Subcutaneous abdominal adipose tissue (tissue), 5 donors: Measurements from ENCODE around the gene PPP3CA.

ENCODE experiments used
- H3K27ac ChIP-seq: one replicate; pipeline ENCODE4 v1.7.0; 2013; ENCODE audit warnings: low read depth, mild to moderate bottlenecking, inconsistent platforms, low read length, moderate library complexity
- H3K27me3 ChIP-seq, 5 donors: one replicate each; pipeline ENCODE4 v1.7.0; 2013; ENCODE audit warnings: low read length in 5 of 5, inconsistent platforms in 1 of 5; ENCODE audit not compliant: control insufficient read depth in 5 of 5, insufficient read depth in 4 of 5
- H3K36me3 ChIP-seq, 5 donors: one replicate each; pipeline ENCODE4 v1.7.0; 2013; ENCODE audit warnings: low read length in 5 of 5; ENCODE audit not compliant: control insufficient read depth in 5 of 5, insufficient read depth in 5 of 5
- H3K4me1 ChIP-seq, 5 donors: one replicate each; pipeline ENCODE4 v1.7.0; 2013; ENCODE audit warnings: low read length in 5 of 5, mild to moderate bottlenecking in 3 of 5, moderate library complexity in 1 of 5; ENCODE audit not compliant: control insufficient read depth in 5 of 5, insufficient read depth in 5 of 5
- H3K4me3 ChIP-seq, 5 donors: one replicate each; pipeline ENCODE4 v1.7.0; 2013; ENCODE audit warnings: low read length in 5 of 5, low read depth in 1 of 5
- H3K9ac ChIP-seq, 5 donors: one replicate each; pipeline ENCODE4 v1.7.0; 2013; ENCODE audit warnings: low read length in 5 of 5, mild to moderate bottlenecking in 4 of 5, moderate library complexity in 3 of 5
- H3K9me3 ChIP-seq, 5 donors: one replicate each; pipeline ENCODE4 v1.7.0; 2013; ENCODE audit warnings: low read length in 5 of 5; ENCODE audit not compliant: control insufficient read depth in 5 of 5
- donor health status: healthy.
- donor health status: healthy.
- donor health status: healthy.
- donor health status: healthy.
- donor health status: healthy.

Gene PPP3CA

DNA sequence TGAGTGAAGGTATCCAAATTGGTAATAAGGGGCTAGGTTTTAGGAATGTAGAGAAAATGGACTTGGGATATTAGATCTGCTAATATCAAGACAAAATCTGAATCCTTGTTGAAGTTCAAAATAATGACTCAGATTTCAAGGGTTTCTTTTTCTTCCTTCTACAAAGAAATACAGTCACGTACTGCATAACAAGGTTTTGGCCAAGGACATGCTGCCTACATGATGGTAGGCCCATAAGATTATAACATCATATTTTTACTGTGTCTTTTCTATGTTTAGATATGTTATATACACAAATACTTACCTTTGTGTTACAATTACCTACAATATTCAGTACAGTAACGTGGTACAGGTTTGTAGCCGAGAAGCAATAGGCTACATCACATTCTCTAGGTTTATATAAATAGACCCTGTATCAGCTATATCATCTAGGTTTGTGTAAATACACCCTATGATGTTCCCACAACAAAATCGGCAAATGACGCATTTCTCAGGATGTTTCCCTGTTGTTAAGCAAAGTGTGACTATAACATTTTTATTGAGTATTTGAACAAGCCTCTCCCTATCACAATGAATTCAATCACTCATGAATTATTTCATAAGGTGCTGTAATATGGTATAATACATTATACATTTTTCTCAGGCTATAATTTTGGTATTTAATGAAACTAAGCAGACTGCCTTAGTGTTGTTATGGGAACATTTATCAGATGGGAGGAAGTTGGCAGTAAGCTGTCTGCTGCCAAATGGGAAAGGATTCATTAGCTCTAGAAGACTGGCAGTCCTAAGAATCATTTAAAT, 186.3 kb downstream of the PPP3CA start:
- H3K27ac ChIP-seq, result no peak overlapping the region
- H3K27me3 ChIP-seq, result no peaks in the 10 kb centered on the region
- no peaks in the 10 kb centered on the region for H3K9me3 ChIP-seq
- H3K9ac ChIP-seq, result no peak overlapping the region
- H3K4me3 ChIP-seq, result no peak overlapping the region
- H3K36me3 ChIP-seq, result no peaks in the 10 kb centered on the region
- peaks cover 0 to 14% (median 12%) of the 10 kb centered on the region in 5 donors for H3K4me1 ChIP-seq

DNA sequence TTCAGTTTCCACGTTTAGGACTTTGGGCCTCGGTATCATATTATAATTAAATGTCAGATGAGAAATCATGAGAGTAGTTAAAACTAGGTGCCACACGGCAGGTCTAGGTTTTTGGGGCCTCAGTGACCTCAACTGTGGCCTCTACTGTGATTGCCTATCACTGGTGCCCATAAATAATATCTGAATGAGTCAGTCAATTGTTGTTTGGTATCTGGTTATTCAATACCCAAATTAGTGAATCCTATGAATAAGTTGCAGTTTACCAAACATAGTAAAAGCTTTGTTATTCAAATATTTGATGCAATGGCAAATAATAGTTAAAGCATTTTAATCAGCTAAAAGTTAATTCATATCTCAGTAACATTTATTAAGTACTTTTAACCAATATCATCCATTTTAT, 188.8 kb downstream of the PPP3CA start:
- Histone ChIP-seq H3K27ac (no peak overlapping the region), H3K27me3 (no peaks in the 10 kb centered on the region), H3K4me3 (no peak overlapping the region), H3K9ac (no peak overlapping the region), H3K36me3 (no peaks in the 10 kb centered on the region), H3K4me1 (peaks cover 0 to 14% (median 10%) of the 10 kb centered on the region in 5 donors), H3K9me3 (no peaks in the 10 kb centered on the region)

DNA sequence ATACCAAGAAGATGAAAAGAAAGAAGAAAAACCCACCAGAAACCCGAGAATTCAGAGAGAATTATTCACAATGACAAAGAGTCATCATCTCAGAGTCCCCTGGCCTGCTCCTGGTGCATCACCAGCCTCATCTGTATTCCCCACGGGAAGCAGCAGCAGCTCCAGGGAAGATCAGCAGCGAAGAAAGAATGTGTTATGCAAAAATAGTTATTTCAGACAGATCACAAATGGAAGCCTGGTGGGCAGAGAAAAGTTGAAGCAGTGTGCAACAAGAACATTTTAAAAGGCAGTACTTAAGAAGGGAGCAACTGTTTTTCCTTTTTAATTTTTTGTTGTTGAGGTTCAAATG, 189.2 kb downstream of the PPP3CA start:
- H3K4me3 ChIP-seq, result no peak overlapping the region
- no peaks in the 10 kb centered on the region for H3K9me3 ChIP-seq
- H3K27me3 ChIP-seq, result no peaks in the 10 kb centered on the region
- no peak overlapping the region for H3K9ac ChIP-seq
- no peak overlapping the region for H3K27ac ChIP-seq
- H3K4me1 ChIP-seq, result peaks cover 0 to 14% (median 10%) of the 10 kb centered on the region in 5 donors
- no peaks in the 10 kb centered on the region for H3K36me3 ChIP-seq

DNA sequence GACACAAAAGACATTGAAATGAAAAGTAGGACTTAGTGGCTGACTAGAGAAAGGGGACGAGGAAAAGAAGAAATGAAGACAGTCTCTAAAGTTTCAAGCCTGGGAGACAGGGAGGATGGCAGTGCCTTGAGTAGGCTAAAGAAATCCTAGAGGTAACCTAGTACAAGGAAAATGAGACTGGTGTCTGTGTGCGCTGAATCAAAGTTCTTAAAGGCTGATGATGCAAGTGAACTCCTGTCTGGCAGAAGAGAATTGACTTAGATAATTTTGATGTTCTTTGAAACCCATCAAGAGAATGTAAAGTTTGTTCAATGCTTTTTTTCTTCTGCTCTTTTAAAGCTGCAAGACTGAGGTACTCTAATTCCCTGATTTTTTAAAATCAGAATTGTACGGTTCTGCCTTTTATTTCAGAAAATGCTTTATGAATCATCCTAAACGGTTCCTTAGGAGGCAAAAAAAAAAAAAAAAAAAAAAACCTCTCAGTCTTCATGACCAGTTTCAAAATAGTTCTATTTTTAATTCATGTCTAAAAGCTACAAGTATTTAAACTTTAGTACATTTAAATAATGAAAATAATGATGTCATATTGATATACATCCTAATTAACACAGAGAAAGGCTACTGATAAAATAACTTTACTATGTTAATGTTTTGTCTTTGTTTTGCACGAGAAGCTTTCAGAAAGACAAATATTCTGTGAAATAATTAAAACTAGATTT, 189.8 kb downstream of the PPP3CA start:
- Histone ChIP-seq H3K4me3 (no peak overlapping the region), H3K4me1 (peaks cover 0 to 14% (median 10%) of the 10 kb centered on the region in 5 donors), H3K9ac (no peak overlapping the region)

DNA sequence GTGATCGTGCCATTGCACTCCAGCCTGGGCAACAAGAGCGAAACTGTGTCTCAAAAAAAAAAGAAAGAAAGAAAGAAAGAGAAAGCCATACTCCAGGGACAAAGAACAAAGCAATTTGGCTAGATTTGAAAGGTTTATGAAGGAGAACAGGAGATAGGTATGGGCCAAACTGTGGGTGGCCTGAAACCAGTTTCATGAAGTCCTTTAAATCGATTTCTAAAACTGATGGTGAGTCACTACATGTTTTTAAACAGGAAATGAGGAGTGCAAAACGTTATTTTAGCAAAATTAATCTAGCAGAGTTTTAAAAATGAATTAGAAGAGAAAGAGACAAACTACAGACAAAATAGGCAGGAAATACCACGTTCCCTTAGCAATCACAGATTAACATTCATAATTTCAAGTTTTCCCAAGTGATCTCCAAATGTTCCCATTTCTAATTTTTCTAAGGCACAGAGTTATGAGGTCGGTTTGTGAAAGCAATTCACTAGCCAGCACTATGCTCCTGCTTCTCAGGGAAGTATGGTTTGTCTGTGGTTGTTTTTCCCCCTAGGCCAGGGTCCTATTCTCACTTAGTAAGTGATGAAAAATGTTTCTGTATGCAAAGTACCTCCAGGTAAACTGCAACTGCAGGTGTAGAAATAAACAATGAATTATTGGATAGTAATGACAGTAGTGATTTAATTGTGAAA, 190.6 kb downstream of the PPP3CA start:
- Histone ChIP-seq H3K36me3 (no peaks in the 10 kb centered on the region), H3K4me3 (no peak overlapping the region), H3K4me1 (peaks cover 0 to 14% (median 10%) of the 10 kb centered on the region in 5 donors), H3K27ac (no peak overlapping the region), H3K9me3 (no peaks in the 10 kb centered on the region), H3K27me3 (no peaks in the 10 kb centered on the region), H3K9ac (no peak overlapping the region)

More for the DNA sequence above, 189.8 kb downstream of the PPP3CA start:
- H3K27ac ChIP-seq, result no peak overlapping the region
- H3K27me3 ChIP-seq, result no peaks in the 10 kb centered on the region
- no peaks in the 10 kb centered on the region for H3K36me3 ChIP-seq
- no peaks in the 10 kb centered on the region for H3K9me3 ChIP-seq

DNA sequence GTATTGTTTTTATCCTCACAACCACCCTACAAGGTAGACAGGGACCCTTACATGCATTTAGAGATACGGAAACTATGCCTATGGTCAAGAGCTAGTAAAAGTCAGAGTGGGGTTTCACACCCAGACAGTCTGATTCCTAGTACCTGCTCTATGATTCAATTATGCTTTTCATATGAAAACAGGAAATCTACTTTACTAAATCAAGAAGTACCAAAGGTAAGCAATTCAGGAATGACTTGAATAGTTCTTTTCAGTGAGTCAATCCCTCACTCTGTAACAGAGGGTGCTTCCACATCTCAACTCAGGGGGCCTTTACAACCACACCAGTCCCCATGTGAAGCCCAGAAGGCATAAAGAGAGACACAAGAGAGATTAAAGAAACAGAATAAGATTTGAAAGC, 191.4 kb downstream of the PPP3CA start:
- no peak overlapping the region for H3K9ac ChIP-seq
- H3K27me3 ChIP-seq, result no peaks in the 10 kb centered on the region
- H3K27ac ChIP-seq, result no peak overlapping the region
- H3K4me1 ChIP-seq, result peaks cover 0 to 14% (median 10%) of the 10 kb centered on the region in 5 donors
- no peaks in the 10 kb centered on the region for H3K36me3 ChIP-seq
- H3K9me3 ChIP-seq, result no peaks in the 10 kb centered on the region
- no peak overlapping the region for H3K4me3 ChIP-seq

DNA sequence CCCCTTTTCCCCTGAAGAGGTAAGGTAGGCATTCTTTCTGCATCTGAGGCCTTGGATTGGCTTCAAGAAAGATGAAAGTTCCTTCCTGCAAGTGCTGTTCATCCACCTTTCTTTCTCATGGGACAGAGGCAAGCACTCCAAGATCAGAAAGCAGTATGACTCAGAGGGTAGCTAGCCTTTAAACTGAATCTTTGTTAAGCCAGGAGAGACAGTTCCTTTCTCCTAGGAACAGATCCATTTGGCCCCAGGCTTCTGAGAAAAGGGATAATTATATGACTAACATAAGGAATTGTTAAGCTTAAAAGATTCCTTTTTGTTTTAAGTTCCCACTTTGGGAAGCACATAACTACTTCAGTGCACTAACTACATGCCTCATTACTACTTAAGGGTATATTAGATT, 192.0 kb downstream of the PPP3CA start:
- no peaks in the 10 kb centered on the region for H3K36me3 ChIP-seq
- peaks cover 0 to 14% (median 10%) of the 10 kb centered on the region in 5 donors for H3K4me1 ChIP-seq
- H3K4me3 ChIP-seq, result no peak overlapping the region
- no peak overlapping the region for H3K27ac ChIP-seq
- H3K9ac ChIP-seq, result no peak overlapping the region
- H3K9me3 ChIP-seq, result no peaks in the 10 kb centered on the region
- no peaks in the 10 kb centered on the region for H3K27me3 ChIP-seq

DNA sequence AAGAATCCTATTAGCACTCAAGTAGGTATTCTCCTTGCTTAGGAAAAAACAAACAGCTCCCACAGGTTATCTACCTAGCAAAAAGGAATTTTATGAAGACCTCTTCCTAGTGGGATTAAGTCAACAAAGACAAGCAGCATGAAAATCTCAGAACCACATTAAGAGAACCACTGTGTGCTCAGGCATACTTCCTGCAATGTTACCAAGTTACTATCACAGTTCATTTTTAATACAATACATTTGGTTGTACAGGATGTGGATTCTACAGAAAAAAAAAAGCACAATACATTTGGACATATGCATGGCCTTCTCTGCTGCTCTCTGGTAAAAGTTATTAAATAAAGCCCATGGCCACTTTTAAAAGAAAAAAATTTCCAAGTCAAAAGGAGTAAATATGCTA, 193.7 kb downstream of the PPP3CA start:
- H3K4me3 ChIP-seq, result no peak overlapping the region
- no peak overlapping the region for H3K9ac ChIP-seq
- peaks cover 0 to 14% (median 10%) of the 10 kb centered on the region in 5 donors for H3K4me1 ChIP-seq
- H3K9me3 ChIP-seq, result no peaks in the 10 kb centered on the region
- no peak overlapping the region for H3K27ac ChIP-seq
- no peaks in the 10 kb centered on the region for H3K36me3 ChIP-seq
- H3K27me3 ChIP-seq, result no peaks in the 10 kb centered on the region

DNA sequence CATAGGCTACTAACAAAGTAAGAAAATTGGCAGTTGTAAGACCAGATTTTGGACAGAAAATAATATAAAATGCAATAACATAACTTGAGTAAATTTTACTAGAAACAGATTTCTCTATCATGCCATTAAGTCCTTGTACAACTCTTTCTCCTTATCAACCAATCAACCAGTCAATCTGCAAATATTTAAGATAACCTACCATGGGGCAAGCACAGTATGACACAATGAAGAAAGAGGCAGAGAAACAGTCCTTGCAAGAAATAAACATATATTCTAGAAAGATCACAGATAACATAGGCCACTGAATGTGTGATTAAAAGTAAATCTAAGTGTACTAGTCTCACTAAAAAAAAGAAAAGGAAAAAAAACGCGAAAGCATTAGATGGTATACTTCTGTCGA, 194.8 kb downstream of the PPP3CA start:
- Histone ChIP-seq H3K4me1 (peaks cover 0 to 10% (median 7%) of the 10 kb centered on the region in 5 donors), H3K27ac (no peak overlapping the region), H3K36me3 (no peaks in the 10 kb centered on the region), H3K4me3 (no peak overlapping the region), H3K9ac (no peak overlapping the region), H3K9me3 (no peaks in the 10 kb centered on the region), H3K27me3 (no peaks in the 10 kb centered on the region)

DNA sequence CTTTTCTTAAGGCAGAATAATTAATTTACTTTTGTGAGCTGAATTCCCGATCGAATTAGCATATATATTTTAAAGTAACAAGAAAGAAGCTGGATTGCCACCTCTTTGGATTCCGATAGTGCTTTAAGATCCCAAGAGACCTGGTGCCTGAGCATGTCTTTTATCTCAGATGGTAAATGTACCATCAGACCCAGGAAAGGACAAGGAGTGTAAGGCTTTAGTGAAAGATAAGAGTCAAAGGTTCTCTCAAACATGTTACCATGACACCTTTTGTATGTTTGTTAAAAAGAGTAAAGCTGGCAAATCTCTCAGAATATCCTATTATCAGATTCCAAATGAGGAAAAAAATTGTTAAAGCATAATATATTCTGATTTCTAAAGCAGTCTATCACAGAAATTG, 198.8 kb downstream of the PPP3CA start:
- Histone ChIP-seq H3K27ac (no peak overlapping the region), H3K9ac (no peak overlapping the region), H3K4me1 (no peaks in the 10 kb centered on the region), H3K9me3 (no peaks in the 10 kb centered on the region), H3K27me3 (no peaks in the 10 kb centered on the region), H3K4me3 (no peak overlapping the region), H3K36me3 (no peaks in the 10 kb centered on the region)
